Measurements from ENCODE around the gene CGREF1.
A peak's percentile ranks its signal among the peaks of the same experiment; 100 is the strongest.
"Not testable (repeated sequence)": the region's sequence is repeated elsewhere in the genome, so short reads cannot be mapped to it uniquely, and the experiment has no call there.

The CGREF1 gene

GRCh38 chr2:27086724-27087593 lies 32.0 kb downstream of the CGREF1 start, which contains the start of gene KHK:
KHK (plus strand) TSS chr2:27086772; CDS start chr2:27087260, 488 bp downstream.
- no peak for DNase-seq

- peak; percentile 65 for DNase-seq
Measured at GRCh38 chr2:27086090-27086723, 32.7 kb downstream of the CGREF1 start.

GRCh38 chr2:27085673-27086089 lies 33.2 kb downstream of the CGREF1 start:
- no peak for DNase-seq

- no peak for DNase-seq
Measured at GRCh38 chr2:27085062-27085672, 33.8 kb downstream of the CGREF1 start.

GRCh38 chr2:27084297-27085061 lies 34.4 kb downstream of the CGREF1 start:
- no peak for DNase-seq

- no peak for DNase-seq
Measured at GRCh38 chr2:27083410-27084296, 35.3 kb downstream of the CGREF1 start.

- DNase-seq, result no peak
Measured at GRCh38 chr2:27082773-27083409, 36.0 kb downstream of the CGREF1 start.

GRCh38 chr2:27081984-27082772 lies 36.8 kb downstream of the CGREF1 start:
- no peak for DNase-seq

DNA sequence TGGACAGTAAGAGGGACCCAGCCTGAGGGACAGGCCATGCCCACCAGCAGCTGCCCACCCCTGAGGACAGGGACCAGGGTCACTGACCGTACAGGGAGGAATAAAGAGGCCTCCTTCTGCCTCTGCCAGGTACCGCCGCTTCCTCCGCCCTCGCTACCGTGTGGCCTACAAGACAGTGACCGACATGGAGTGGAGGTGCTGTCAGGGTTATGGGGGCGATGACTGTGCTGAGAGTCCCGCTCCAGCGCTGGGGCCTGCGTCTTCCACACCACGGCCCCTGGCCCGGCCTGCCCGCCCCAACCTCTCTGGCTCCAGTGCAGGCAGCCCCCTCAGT lies 38.4 kb downstream of the CGREF1 start:
- no peak for DNase-seq

DNA sequence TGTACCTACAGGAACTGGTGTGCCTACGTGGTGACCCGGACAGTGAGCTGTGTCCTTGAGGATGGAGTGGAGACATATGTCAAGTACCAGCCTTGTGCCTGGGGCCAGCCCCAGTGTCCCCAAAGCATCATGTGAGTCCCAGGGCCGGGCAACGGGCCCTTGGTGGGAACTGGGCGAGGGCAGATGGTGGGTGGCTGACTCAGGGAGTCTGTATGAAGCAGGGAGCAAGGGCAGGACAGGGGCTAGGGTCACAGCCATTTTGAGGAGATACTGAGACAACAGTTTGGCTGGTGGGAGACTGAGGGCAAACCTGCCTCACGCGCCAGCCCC lies 38.8 kb downstream of the CGREF1 start:
- DNase-seq, result no peak

GRCh38 chr2:27079233-27080139 lies 39.4 kb downstream of the CGREF1 start:
- no peak for DNase-seq

DNA sequence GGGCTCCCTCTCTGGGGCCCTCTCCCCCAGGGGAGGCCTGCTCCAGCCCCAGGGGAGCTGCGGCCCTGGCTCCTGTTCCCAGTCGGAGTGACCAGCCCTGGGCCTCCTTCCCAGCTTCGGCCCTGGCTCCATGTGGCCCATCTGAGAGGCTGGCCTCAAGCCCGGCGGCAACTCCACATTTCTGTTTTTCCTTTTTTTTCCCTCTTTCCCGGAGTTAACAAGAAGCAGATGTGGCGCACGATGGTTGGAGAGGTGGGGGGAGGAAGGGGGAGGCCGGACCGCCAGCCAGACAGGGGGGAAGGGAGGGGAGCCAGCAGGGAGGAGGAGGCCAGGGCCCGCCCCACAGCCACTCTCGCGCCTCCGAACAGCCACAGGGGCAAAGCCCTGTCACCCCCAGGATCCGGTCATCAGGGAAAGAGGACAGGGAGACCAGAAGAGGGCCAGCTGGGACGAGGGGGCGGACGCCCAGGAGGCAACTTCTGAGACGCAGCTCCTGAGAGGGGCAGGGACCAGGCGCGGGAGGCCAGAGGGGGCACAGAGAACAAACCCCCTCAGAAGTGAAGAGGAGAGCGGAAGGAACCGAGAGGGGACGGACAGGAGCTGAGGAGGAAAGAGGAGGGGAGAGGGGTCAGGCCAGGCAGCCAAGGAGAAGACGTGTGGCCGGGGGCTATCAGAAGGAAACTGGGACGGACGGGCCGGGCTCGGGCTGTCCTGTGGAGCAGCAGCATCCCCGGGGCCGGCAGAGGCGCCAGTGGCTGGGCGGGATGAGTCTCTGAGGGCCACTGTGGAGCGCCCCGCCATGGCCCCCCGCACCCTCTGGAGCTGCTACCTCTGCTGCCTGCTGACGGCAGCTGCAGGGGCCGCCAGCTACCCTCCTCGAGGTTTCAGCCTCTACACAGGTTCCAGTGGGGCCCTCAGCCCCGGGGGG lies 40.4 kb downstream of the CGREF1 start, which contains the start of gene EMILIN1:
Gene EMILIN1 (plus strand): TSS at position 349 of the 928 bp plus-strand sequence. CDS start 451 bp downstream, at position 800.
- no peak for DNase-seq

- DNase-seq, result no peak
Measured at GRCh38 chr2:27077231-27077630, 41.7 kb downstream of the CGREF1 start.

DNA sequence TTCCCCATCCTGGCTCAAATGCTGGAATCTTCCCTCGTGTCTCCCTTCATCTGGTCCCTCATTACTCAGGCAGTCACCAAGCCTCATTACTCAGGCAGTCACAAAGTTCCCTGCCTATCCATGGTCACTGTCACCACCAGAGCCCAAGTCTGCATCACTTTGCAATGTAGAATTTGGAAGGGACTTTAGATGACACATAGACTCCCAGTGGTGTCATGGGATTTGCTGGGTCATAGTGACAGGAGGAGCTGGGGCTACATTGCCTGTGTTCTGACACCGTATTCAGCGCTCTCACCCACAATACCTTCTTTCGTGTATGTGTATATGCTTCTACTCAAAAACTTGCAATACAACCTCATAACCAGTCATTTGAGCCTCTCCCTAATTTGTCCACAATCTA lies 42.6 kb downstream of the CGREF1 start:
- no peak for DNase-seq

GRCh38 chr2:27075566-27075871 lies 43.4 kb downstream of the CGREF1 start:
- not testable (repeated sequence) for DNase-seq

DNA sequence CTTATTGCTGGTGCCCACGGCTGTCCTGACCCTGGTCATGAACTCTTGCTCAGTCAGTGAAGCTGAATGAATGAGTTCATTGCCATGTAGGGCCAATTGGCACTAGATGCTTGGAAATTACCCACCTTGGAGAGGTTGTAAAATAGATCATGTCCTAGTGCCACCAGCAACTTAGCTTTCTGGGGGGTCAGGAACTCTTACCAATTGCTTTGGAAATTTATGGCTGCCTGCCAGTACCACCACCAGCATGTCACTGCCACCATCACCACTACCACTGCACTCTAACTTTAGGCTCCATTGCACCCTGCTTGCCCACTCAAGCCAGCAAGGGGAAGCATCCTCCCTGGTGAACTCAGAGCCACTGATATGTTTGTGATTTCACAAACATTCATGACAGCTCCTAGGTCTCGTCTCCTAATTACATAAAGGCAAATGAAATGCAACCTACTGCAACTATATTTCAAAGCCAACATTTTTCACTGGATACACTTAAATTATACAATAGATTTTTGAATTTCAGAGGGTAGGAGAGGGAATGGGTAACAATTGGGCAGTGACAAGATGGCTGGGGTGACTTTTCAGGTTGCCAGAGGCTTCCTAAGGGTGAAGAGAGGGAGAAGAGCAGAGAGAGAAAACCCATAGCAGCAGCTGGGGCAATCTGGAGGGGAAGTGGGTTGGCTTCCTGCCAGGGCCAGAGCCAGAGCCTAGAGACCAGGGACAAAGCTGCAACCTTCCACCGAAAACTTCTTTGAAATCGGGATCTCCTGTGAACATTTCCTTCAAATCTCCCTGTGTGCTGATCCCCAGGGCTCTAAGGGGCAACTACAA lies 44.0 kb downstream of the CGREF1 start:
- DNase-seq, result no peak

DNA sequence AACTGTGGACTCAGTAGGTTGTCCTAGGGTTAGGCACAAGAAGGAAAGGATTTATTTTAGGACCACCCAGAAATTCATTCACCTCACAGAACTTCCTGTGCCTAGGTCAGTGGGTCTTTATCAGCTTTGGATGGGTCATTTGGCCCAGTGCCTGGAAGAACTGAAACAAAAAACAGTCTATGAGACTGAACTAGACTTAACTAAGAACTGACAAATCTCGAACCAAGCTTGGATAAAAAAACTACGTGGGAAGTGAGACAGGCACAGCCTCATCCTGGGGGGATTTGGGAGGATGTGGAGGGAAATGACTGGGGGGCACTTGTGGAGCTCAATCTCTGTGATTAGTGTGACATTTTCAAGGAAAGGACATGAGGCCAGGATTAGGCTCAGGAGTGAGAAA lies 45.1 kb downstream of the CGREF1 start:
- DNase-seq, result no peak

GRCh38 chr2:27072920-27073319 lies 46.0 kb downstream of the CGREF1 start:
- no peak for DNase-seq

Data from kidney glomerular epithelial cell (primary cell).